Daoy (cell line): ENCODE measurements around the gene PALD1. TPM values are rescaled to one million over a fixed set of nuclear protein-coding genes. Genes with fewer than 3 reads are reported as not detected.

Experiments used
- DNase-seq: peaks from one replicate; pipeline ENCODE4 v3.0.0-alpha.2; 2015; ENCODE audit warnings: low read depth
- total RNA-seq: library from RNA; depleted of rRNA; stranded (reverse); fragments of >200 nt; shearing (Covaris generic); gene quantifications from 2 replicates; pipeline ENCODE4 v1.2.3, GENCODE V29; 2014

The PALD1 gene
- total RNA-seq, 1 experiment from 2014 or later: 1.9 TPM

DNA sequence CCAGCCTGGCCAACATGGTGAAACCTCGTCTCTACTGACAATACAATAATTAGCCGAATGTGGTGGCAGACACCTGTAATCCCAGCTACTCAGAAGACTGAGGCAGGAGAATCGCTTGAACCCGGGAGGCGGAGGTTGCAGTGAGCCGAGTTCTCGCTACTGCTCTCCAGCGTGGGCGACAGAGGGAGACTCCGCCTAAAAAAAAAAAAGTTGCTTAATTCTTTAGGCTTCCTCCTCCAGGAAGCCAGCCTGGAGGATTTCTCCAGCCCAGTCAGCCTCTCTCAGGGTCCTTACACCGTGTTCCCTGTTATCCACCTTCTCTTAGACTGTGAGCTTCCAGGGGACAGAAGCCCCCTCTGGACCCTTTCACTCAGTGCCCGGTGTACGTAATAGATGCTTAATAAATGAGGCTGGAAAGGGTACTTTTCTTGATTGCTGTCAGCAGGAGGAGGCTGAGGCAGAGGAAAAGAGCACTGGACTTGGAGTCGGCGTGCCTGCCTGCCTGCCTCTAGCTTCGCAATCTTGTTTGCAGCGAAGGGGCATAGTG is 20.7 kb upstream of the PALD1 start:
- no peak for DNase-seq

DNA sequence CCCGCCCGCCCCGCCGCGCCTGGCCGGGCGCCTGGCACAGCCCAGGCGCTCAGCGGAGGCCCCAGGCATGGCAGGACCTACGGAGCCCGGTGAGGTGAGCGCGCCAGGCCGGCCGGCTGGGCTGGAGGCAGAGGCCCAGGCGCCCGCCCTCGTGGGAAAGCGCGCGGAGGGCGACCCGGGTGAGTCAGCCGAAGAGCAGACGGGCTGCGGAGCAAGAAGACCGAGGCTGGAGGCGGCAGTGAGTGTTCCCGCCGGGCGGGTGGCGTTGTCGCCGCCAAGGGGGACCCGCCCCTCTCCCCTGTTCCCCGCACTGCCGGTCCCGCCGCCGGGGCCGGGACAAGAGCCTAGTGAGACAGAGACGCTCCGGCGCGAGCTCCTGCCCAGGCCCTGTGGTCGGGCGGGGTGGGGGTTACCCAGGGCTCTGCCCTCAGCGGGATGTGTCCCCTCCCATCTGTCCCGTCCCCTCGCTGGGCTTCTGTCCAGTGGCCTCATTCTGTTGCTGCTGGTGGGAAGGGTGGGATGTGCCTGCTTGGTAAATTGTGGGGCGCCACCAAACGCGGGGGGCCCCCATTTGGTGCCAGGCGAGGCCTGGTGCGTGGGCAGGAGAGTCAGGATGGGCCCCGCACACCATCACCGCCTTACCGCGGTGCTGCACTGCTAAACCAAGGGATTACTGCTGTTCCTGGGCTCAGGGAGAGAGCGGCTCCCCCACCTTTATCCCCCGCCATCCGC is 20.1 kb upstream of the PALD1 start:
- DNase-seq: peak; percentile 83

DNA sequence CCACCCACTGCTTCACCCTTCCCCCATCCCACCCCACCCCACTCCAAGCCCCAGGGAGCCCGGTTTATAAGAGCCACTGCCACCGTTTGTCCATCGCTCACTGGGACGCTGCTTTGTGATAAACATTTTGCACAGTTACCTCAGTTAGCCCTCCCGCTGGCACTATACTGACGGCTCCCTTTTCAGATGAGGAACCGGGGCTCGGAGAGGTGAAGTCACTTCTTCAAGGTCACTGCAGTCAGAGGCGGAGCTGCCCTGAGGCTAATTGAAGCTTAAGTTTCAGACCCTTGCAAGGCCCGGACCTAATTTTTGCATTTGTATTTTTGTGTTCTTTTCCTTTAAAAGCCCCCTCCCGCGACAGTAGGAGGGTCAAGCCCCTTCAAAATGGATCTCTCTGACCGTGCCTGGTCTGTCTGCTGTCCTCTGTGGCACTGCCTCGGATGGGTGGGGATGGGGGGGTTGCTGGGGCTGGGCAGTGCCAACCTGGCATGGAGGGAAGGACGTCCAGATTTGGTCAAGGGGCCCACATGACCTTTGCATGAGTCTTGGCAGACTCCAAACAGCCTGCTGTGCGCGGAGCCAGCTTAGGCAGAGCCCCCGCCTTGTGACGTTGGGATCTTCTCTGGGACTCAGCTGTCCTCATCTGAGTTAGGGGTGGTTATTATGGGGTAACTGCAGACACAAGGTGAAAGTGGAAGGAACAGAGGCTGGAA is 19.4 kb upstream of the PALD1 start:
- no peak for DNase-seq

DNA sequence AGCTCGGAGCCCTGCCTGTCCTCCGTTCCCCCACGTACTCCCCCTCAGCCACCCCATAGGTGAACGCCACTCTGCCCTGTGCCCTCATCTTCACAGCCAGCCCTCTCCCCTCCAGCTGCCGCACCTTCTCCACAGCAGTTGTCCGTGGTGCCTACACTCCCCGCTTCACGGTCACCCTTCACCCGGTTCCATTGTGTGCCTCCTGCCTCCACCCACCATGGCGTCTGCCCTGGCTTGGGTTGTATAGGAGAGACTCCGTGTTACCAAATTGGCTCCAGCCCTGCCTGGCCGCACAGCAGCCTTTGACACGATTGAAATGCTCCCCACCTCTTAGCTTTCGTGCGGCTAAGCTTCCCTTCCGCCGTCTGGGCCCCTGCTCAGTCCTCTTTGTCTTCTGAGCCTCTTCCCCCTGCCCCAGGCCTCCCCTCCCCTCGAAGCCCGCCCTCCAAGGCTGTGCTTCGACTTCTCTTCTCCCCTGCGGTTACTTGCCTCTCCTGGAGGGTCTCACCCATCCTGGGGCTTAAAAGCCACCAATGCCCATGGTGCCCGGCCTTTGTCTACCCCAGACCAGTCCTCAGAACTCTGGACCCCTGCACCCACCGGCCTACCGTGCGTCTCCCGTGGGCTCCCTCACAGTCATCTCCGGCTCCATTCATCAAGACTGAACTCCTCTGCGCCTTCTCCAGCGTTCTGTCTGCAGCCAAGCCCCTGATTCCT is 18.6 kb upstream of the PALD1 start:
- no peak for DNase-seq

DNA sequence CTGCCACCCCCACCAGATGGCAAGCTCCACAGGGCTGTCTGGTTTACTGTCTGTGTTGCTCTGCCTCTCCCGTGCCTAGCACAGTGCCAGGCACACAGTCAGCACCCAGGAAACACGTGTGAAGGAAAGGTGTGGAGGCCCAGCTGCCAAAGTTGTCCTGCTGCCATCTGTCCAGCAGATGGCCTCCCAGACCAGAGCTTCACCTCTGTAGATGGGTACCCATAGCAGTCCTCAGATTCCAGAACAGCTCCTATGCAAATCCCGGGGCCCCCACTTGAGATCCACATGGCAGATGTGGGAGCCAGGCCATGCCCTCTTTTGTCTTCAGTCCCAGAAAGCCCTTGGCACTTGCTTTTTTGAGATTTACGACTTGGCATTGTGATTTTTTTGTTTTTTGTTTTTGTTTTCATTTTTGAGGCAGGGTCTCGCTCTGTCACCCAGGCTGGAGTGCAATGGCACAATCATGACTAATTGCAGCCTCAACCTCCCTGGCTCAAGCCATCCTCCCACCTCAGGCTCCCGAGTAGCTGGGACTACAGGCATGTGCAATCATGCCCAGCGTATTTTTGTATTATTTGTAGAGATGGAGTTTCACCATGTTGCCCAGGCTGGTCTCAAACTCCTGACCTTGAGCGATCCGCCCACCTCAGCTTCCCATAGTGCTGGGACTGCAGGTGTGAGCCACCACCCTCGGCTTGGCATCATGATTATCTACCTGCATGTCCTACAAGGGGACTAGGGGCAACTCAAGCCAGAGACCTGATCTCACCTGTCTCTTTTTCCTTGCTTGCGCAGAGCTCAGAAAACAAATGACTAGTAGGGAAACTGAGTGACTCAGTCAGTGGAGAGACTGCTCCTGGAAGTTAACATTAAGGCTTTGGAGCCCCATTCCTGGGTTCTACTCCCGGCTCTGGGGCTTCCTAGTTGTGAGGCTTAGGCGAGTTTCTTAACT is 16.9 kb upstream of the PALD1 start:
- peak; percentile 58 for DNase-seq

DNA sequence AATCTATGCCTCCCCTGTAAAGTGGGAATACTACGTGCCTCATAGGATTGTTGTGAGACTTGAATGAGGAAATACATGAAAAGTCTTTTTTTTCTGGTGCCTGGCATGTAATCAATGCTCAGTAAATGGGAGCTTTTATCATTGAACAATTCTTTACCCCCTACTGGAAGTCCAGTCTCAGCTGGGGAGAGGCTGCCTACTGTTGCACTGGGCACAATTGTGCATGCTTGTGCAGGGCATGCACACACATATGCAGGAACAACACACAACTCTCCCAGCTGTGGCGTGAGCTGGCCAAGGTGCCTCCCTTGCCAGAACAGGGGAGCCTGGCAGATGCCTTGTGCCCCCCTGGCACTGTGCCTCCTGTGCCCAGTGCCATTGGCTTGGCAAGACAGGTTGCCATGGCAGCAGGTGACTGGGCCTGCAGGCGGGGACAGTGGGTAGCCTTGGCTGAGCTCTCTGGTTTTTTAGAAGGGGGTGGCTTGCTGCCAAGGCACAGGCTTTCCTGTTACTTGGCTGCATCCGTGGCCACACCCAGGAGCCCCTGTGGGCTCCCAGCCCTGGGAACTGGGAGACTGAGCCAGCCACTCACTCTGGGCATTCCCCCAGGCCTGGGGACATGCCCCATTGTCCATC is 16.1 kb upstream of the PALD1 start:
- DNase-seq: peak; percentile 63

DNA sequence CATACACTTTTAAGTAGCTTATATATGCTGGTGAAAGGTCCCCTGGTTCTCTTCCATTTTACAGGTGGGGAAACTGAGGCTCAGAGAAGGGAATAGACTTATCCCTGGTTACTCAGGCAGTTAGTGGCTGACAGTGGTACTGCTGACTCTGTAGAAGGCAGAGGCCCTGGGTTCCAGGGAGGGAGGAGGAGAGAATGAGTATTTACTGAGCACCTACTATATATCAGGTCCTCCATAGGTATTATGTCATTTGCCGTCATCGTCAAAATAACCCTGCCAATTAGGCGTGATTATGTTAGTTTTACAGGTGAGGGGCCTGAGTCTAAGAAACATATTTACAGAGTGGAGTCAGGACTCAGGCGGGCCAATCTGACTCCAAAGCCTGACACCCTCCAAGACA is 13.3 kb upstream of the PALD1 start:
- no peak for DNase-seq

DNA sequence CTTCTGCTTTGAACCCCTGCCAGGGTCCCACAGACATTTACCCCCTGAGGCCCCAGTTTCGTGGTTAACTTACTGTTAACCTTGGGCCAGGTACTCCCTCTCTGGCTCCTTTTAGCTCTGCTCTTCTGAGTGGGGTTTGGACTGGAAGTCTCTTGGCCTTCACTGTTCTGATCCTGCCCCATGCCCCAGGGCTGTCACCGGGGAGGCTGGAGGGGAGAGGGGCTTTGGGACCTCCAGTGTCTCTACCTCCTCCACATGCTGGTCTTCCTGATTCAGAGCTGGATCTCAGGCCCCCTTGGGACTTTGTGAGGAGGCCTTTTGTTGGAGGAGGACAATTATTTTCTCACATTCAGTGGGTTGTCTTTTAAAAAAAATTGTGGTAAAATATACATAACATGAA is 12.7 kb upstream of the PALD1 start:
- no peak for DNase-seq

DNA sequence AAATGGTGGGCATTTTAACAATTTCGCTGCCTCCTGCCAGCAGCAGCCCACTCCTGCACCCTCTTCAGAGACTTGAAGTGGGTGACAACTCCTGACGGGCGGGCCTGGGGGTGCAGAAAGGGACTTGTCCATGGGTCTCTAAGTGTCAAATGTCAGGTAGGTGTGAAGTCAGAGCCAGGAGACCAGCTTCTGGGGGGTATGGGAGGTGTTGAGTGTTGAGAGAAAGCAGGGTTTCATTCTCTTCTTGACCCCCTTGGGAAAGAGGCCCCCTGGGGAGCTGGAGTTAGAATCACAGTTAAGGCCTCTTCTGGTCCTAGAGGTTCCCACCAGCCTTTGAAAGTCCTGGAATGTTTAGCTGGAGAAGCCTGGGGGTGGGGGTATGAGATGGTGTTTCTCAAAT is 11.6 kb upstream of the PALD1 start:
- no peak for DNase-seq

DNA sequence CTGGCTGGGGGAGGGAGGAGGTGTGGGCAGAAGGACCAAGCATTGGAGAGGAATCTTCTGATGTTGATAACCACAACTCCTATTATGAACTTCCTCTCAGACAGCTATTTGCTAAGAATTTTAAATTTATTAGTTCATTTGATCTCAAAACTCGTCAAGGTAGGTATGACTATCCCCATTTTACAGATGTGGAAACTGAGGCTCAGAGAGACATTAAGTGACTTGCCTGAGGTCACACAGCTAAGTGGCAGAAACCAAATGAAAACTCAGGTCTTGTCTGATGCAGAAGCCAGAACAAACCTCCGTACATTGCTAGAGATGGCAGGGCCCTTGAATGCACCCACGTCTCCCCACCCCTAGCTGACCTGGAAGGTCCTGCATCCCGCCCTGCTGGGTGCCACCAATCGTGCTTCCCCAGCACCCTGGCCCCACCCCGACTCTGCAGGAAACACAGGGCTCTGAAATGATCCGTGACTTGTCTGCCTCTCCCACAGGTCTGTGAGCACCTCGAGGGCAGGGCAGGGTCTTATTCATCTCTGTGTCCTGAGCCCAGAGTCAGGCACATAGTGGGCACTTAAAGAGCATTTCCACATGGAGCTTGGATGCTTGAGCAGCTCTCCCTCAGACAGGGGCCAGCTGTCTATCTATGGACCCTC is 5.6 kb upstream of the PALD1 start:
- no peak for DNase-seq

DNA sequence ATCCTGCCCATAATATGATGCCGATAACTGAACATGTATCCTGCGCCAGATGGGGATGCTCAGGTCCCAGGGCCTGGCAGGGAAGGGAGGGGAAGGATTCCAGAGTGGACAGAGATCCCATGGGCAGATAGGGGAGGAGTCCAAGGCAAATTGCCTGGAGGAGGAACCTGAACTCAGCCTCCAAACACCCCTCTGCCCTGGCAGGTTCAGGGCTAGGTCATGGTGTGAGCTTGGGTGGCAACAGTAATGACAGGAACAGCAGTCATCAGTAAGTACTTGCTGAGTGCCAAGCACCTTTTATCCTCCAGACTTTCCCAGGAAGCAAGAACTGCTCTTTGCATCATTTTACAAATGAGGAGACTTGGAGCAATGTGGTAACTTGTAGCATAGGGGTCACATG is 3.8 kb upstream of the PALD1 start:
- no peak for DNase-seq

DNA sequence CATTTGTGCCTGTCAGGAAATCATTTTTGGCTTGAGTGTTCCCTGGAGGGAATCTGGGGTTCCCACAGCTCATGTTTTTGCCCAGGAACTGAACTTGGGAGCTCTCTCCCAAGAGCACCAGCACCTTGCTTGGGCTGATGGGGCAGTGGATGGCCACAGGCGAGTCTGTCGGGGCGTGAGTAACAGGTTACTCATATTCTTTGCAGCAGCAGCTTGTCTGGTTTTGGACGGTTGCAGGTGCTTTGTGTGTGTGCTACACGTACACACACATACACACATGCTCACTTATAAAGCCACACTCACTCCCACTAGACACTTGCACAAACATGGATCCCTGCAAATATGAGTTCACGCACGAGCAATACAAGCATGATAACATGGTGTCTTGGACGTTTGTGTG is 2.9 kb upstream of the PALD1 start:
- peak; percentile 69 for DNase-seq

DNA sequence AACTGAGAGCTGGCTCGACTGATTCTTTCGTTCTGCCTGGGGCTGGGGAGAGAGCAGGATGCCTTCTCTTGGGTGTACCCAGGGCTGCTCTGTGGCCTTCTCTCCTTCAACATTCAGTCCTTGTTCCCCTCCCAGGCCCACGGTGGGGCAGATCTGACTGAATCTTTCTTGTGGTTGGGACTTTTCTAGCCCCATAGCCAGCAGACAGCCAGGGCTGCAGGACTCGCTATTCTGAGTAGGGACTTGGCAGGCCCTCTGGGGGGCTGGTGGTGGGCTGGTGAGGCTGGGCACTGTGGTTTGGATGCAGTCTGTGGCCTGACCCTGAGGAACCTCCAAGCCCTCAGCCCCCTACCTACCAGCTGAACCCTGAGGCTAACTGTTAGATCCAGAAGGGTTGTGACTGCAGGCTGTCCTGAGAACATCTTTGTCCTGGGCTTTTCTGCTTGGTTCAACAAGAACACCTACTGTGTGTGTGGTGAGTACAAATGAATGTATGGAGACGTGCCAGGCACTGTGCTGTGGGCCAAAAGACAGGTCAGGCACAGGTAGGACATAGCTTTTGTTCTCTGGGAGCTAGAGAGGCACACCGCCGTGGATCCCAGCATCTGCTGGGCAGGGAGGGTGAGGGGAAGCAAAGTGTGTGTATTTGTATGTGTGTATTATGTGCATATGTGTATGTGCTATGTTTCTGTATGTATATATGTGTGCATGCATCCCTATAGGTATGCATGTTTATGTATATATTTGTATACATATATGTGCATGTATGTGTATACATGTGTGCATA is 2.1 kb upstream of the PALD1 start:
- no peak for DNase-seq

DNA sequence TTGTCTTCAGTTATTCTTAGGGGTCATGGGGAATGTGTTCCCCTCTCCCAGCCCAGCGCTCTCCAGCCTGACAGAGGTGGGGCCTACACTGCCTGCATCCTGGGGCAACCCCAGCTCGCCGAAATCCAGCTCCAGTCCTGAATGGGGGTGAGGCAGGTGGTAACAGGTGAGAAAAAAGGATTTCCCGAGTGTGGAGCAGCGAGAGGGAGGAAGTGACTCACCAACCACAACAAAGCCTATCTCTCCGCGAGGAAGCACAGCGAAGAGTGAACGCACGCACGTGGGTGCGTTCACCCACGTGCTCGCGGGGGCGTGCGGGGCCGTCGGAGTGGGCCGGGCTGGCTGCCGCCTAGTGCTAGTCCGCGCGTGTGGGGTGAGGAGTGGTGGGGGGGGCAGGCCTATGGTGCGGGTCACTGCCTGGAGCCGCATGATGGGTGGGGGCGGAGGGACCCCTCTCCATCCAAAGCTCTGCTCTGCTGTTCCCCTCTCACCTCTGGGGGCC is 855 bp upstream of the PALD1 start:
- peak; percentile 55 for DNase-seq

DNA sequence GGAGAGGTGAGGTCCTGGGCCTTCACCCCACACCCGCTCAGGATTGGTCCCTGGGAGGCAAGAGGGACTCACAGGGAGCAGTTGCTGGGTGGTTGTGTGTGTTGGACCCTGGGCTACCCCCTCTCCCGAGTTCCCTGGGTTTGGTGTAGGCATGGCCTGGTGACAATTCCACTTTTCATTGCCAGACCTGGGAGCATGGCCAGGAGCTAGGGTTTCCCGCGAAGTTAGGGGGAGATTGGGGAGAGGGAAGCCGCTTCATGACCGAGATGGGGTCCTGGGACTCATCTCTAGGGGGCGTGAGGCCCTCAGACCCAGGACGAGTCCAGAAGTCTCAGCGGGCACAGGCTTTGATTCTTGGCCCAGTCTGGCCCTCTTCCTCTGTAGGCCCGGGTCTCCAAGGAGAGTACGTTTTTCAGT is 606 bp downstream of the PALD1 start:
- DNase-seq: no peak

DNA sequence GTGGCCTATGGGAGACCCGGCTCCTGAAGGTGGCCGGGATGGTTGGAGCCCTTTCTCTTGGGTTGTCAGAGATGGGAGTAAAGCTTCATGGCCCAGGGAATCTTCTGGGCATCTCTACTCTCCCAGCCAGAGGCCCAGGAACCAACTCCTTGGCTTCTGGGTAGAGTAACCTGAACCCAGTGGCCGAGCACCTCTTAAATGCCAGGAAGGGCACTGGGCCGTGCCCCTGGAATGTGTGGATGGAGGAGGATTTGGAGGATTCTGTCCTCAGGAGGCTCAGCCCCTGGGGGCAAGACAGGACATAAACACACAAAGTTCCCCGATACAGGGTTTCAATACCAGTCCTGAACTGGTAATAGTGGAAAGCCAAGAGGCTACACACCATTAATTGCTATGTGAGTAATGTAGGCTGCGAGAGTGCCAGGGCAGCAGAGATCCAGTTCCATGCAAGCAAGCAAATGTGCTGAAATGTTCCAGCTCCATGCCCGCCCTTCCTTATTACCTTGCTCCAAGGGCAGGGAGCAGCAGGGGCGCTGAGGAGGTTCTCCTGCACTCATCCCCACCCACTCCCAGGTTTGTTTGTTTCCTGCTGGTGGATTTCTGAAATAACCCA is 1.2 kb downstream of the PALD1 start:
- no peak for DNase-seq

DNA sequence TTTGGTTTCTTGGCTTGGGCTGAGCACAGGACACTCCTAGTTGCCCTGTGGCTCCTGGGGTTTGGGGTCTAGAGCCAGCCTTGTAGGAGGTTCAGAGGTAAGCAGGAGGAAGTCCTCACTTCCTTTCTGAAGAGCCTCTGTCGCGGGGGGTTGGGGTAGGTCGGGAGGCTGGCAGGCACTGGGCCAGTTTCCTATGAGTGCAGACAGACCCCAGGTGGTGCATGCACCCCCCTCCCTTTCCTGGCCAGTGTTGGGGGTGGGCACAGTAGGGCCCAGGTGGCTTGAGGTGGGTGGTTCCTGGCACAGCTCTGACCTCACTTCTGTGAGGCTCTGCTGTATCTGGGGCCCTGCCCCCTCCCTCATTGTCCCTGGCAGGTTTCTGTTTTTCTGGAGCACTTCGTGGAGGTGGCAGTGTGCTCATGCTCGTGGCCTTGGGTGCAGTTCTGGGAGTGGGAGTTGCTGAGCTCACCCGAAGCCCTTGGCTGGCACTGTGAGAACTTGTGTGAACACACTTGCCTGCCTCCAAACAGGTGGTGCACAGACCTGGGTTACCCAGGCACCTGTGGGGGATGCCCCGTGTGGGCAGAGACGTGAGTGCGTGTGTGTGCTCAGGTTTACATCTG is 1.8 kb downstream of the PALD1 start:
- no peak for DNase-seq

DNA sequence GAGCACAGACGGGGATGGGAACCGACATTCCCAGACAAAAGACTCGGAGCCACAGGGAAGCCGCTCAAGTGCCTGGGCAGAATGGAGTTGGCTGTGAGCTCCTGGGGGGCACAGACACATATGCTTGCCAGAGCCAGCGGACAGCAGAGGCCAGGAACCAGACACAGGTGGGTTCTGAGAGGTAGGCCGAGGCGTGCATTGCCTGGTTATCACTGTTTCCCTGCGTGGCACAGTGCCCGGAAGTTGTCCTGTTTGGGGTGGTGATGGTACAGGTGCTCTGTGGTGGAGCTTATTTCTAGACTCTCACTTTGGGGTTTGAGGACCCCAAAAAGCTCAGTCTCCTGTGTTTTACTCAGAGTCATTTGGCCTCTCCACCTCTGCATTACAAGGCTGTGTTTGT is 2.5 kb downstream of the PALD1 start:
- DNase-seq: no peak
